ENCODE data around the gene PPP1R16B. TPM values are rescaled to one million over a fixed set of nuclear protein-coding genes. Genes with fewer than 3 reads are reported as not detected.

Gene PPP1R16B
- total RNA-seq, 1 donor from 2014 or later, result not detected

DNA sequence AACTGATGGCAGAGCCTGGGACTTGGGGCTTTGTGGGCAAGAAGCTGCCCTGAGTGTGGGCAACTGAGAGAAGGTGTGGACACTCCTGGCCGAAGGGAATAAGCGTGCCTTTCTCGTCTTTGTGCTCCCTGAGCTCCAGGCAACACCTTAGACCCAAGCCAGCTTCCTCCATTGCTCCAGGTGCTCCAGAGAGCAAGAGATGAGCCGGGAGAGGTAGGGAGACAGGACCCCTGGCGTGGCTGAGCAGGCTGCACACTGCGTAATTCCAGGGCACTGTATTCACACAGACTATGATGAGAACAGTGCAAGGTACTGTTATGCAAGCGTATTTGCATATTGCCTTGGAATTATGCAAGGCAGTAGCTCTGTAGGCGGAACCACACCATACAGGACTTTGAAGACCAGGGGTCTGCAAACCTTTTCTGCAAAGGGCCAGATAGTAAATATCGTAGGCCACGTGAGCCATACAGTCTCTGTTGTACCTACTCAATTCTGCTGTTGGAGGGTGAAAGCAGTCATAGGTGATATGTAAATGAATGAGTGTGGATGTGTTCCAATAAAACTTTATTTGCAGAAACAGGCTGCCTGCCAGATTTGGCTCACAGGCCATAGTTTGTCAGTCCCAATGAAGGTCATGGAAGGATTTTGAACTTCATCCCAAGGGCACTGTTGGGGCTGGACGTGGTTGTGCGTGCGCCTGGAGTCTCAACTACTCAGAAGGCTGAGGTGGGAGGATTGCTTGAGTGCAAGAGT, 78.7 kb downstream of the PPP1R16B start:
- no peaks in the 10 kb centered on the region for H3K9me3 Mint-ChIP-seq (ENCODE audit: unreplicated experiment)
- peaks cover 13% of the 10 kb centered on the region for H3K27me3 Mint-ChIP-seq (ENCODE audit: unreplicated experiment)
- DNase-seq (ENCODE audit: extremely low spot score, unreplicated experiment), result no peak
- H3K27ac Mint-ChIP-seq (ENCODE audit: unreplicated experiment), result no peak overlapping the region
- H3K4me3 Mint-ChIP-seq (ENCODE audit: unreplicated experiment), result no peak overlapping the region
- H3K36me3 Mint-ChIP-seq (ENCODE audit: unreplicated experiment), result no peaks in the 10 kb centered on the region
- no peaks in the 10 kb centered on the region for H3K4me1 Mint-ChIP-seq (ENCODE audit: unreplicated experiment)
- TF ChIP-seq CTCF (IDR thresholded peaks at IDR 0.05), result no peak

GRCh38 chr20:38885357-38885756, 79.9 kb downstream of the PPP1R16B start:
- TF ChIP-seq CTCF (IDR thresholded peaks at IDR 0.05), result no peak

DNA sequence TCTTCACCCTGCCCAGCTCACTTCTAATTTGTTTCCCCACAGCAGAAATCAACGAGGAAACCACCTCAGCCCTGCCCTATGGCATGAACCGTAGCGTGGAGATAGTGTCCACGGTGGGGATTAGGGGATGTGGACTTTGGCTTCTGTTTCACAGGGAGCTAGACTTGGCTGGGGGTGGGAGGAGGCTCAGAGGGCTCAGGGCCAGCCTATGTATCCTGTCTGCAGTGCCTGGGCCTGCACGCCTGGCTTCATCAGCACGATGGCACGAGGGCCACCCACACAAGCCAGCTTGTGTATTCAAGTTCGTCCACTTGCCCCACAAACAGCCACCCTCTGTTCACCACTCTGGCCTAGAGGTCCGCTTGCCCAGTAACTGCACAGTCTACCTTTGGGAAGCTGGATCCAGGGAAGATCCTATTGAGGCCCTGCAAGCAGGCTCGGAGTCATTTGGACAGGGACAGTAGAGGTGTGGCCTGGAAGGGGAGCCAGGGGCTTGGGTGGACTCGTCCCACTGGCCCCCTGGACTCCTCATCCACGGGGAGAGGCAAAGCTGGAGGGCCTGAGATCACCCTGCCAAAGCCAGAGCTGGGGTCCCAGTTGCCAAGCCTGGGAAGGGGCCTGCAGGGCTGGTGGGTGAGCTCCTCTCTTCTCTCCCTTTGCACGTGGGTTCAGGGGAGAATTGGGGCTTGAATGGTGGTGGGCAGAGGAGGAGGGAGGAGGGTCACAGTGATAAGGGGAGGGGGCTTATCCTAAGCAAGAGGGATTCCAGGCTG, 82.7 kb downstream of the PPP1R16B start:
- H3K9me3 Mint-ChIP-seq (ENCODE audit: unreplicated experiment), result no peaks in the 10 kb centered on the region
- H3K4me1 Mint-ChIP-seq (ENCODE audit: unreplicated experiment), result no peaks in the 10 kb centered on the region
- no peak overlapping the region for H3K4me3 Mint-ChIP-seq (ENCODE audit: unreplicated experiment)
- no peaks in the 10 kb centered on the region for H3K36me3 Mint-ChIP-seq (ENCODE audit: unreplicated experiment)
- no peak overlapping the region for H3K27ac Mint-ChIP-seq (ENCODE audit: unreplicated experiment)
- H3K27me3 Mint-ChIP-seq (ENCODE audit: unreplicated experiment), result peaks cover 18% of the 10 kb centered on the region
- TF ChIP-seq CTCF (IDR thresholded peaks at IDR 0.05), result no peak
- no peak for DNase-seq (ENCODE audit: extremely low spot score, unreplicated experiment)

More at GRCh38 chr20:38885357-38885756, 79.9 kb downstream of the PPP1R16B start:
- no peak for DNase-seq (ENCODE audit: extremely low spot score, unreplicated experiment)
- Mint-ChIP-seq H3K4me1 (ENCODE audit: unreplicated experiment) (no peaks in the 10 kb centered on the region), H3K9me3 (ENCODE audit: unreplicated experiment) (no peaks in the 10 kb centered on the region), H3K27me3 (ENCODE audit: unreplicated experiment) (peaks cover 18% of the 10 kb centered on the region), H3K36me3 (ENCODE audit: unreplicated experiment) (no peaks in the 10 kb centered on the region), H3K27ac (ENCODE audit: unreplicated experiment) (no peak overlapping the region), H3K4me3 (ENCODE audit: unreplicated experiment) (no peak overlapping the region)

GRCh38 chr20:38889050-38889449, 83.6 kb downstream of the PPP1R16B start:
- peaks cover 18% of the 10 kb centered on the region for H3K27me3 Mint-ChIP-seq (ENCODE audit: unreplicated experiment)
- no peaks in the 10 kb centered on the region for H3K4me1 Mint-ChIP-seq (ENCODE audit: unreplicated experiment)
- H3K27ac Mint-ChIP-seq (ENCODE audit: unreplicated experiment), result no peak overlapping the region
- no peaks in the 10 kb centered on the region for H3K9me3 Mint-ChIP-seq (ENCODE audit: unreplicated experiment)
- no peaks in the 10 kb centered on the region for H3K36me3 Mint-ChIP-seq (ENCODE audit: unreplicated experiment)
- no peak for TF ChIP-seq CTCF (IDR thresholded peaks at IDR 0.05)
- H3K4me3 Mint-ChIP-seq (ENCODE audit: unreplicated experiment), result no peak overlapping the region
- no peak for DNase-seq (ENCODE audit: extremely low spot score, unreplicated experiment)
